Tibial nerve (tissue), 4 donors: ENCODE data around the gene SIGLEC15. TPM values are rescaled to one million over a fixed set of nuclear protein-coding genes. Genes with fewer than 3 reads are reported as not detected.
"Not testable (repeated sequence)": the region's sequence is repeated elsewhere in the genome, so short reads cannot be mapped to it uniquely, and the experiment has no call there.

ENCODE experiments used
- DNase-seq, 2 donors: peaks; one replicate each; pipeline ENCODE4 v3.0.0-alpha.2; 2019; ENCODE audit warnings: low spot score in 2 of 2
- H3K27ac ChIP-seq, 4 donors: fragments of 200-600 bp; sonication (generic) in 3 of 4; one replicate each; pipeline ENCODE4 v1.5.1; 2017 to 2019; ENCODE audit warnings: mild to moderate bottlenecking in 1 of 4
- H3K27me3 ChIP-seq, 2 donors: fragments of 200-600 bp; sonication (generic) in 1 of 2; one replicate each; pipeline versions ENCODE4 v1.5.1 to v1.6.0; 2017 to 2019
- H3K36me3 ChIP-seq, 3 donors: fragments of 200-600 bp; sonication (generic); one replicate each; pipeline ENCODE4 v1.5.1; 2018 to 2019
- H3K4me1 ChIP-seq, 4 donors: fragments of 200-600 bp; sonication (generic) in 3 of 4; one replicate each; pipeline ENCODE4 v1.5.1; 2017 to 2019
- H3K4me3 ChIP-seq, 4 donors: fragments of 200-600 bp; sonication (generic) in 3 of 4; one replicate each; pipeline ENCODE4 v1.5.1; 2017 to 2019; ENCODE audit warnings: mild to moderate bottlenecking in 1 of 4, moderate library complexity in 1 of 4
- H3K9me3 ChIP-seq, 4 donors: fragments of 200-600 bp; sonication (generic) in 3 of 4; one replicate each; pipeline ENCODE4 v1.5.1; 2017 to 2019
- CTCF ChIP-seq, 5 experiments: fragments of 200-600 bp in 3 of 5; fragments of 450-650 bp in 2 of 5; sonication (generic) in 3 of 5; IDR thresholded peaks; one replicate each; pipeline ENCODE4 v1.5.1; 2016 to 2019; ENCODE audit warnings: antibody characterized with exemption in 5 of 5, mild to moderate bottlenecking in 3 of 5, moderate library complexity in 2 of 5
- EP300 ChIP-seq, 2 donors: sonication (generic); formaldehyde crosslinking; IDR thresholded peaks; one replicate each; pipeline ENCODE4 v1.6.1; 2017; ENCODE audit warnings: antibody characterized with exemption in 2 of 2, mild to moderate bottlenecking in 1 of 2
- POLR2A ChIP-seq, 2 donors: fragments of 450-650 bp; IDR thresholded peaks; one replicate each; pipeline ENCODE4 v1.6.1; 2017; ENCODE audit warnings: antibody characterized with exemption in 2 of 2, mild to moderate bottlenecking in 2 of 2, moderate library complexity in 2 of 2
- WGBS, 2 donors: methylation state at CpG; one replicate each; pipeline ENCODE4 v1.1.5; 2018; 5-methylcytosine and 5-hydroxymethylcytosine counted together
- total RNA-seq, 4 donors: library from RNA; depleted of rRNA; stranded (reverse); fragments of >200 nt; gene quantifications; one replicate each; pipeline ENCODE4 v1.1.0, GENCODE V29; 2016

The SIGLEC15 gene
- total RNA-seq, 4 donors from 2014 or later, result 4.7 TPM; not detected in 3

- peaks cover 0 to 30% (median 5%) of the 10 kb centered on the region in 4 donors for H3K9me3 ChIP-seq
- TF ChIP-seq CTCF (IDR thresholded peaks at IDR 0.05) (no peak), EP300 (IDR thresholded peaks at IDR 0.05) (no peak), POLR2A (IDR thresholded peaks at IDR 0.05) (no peak)
- no peaks in the 10 kb centered on the region for H3K4me1 ChIP-seq
- no peaks in the 10 kb centered on the region for H3K27me3 ChIP-seq
- peaks cover 0 to 7% (median 0%) of the 10 kb centered on the region in 3 donors for H3K36me3 ChIP-seq
- no peak overlapping the region for H3K4me3 ChIP-seq
- DNase-seq, result no peak
- no peak overlapping the region for H3K27ac ChIP-seq
These were observed 19.9 kb upstream of the SIGLEC15 start for GRCh38 chr18:45805551-45805950.

GRCh38 chr18:45806226-45806625 lies 19.2 kb upstream of the SIGLEC15 start:
- Histone ChIP-seq H3K27me3 (no peaks in the 10 kb centered on the region), H3K36me3 (peaks cover 0 to 5% (median 0%) of the 10 kb centered on the region in 3 donors), H3K27ac (no peak overlapping the region), H3K9me3 (peaks cover 0 to 33% (median 5%) of the 10 kb centered on the region in 4 donors), H3K4me1 (no peaks in the 10 kb centered on the region), H3K4me3 (no peak overlapping the region)
- no peak for DNase-seq
- TF ChIP-seq POLR2A (IDR thresholded peaks at IDR 0.05) (no peak), CTCF (IDR thresholded peaks at IDR 0.05) (no peak), EP300 (IDR thresholded peaks at IDR 0.05) (no peak)
- 56 to 64% methylated on average over 2 of the region's 2 CpGs for WGBS, 2 donors

- not testable (repeated sequence) for H3K4me3 ChIP-seq, H3K4me1 ChIP-seq, H3K27ac ChIP-seq, H3K36me3 ChIP-seq, DNase-seq, H3K27me3 ChIP-seq
- 43 to 53% methylated on average over 2 of the region's 2 CpGs for WGBS, 2 donors
- H3K9me3 ChIP-seq, result peaks cover 0 to 33% (median 5%) of the 10 kb centered on the region in 4 donors
These were observed 18.3 kb upstream of the SIGLEC15 start for GRCh38 chr18:45807144-45807543.

- not testable (repeated sequence) for H3K27ac ChIP-seq, DNase-seq, H3K4me3 ChIP-seq, H3K36me3 ChIP-seq, H3K27me3 ChIP-seq, H3K4me1 ChIP-seq
- peaks cover 0 to 16% (median under 1%) of the 10 kb centered on the region in 4 donors for H3K9me3 ChIP-seq
These were observed 10.7 kb upstream of the SIGLEC15 start for GRCh38 chr18:45814733-45815132.

GRCh38 chr18:45817543-45817942 lies 7.9 kb upstream of the SIGLEC15 start:
- Histone ChIP-seq H3K4me1 (no peaks in the 10 kb centered on the region), H3K9me3 (peaks cover 0 to 11% (median 0%) of the 10 kb centered on the region in 4 donors), H3K27me3 (no peaks in the 10 kb centered on the region), H3K4me3 (no peak overlapping the region), H3K27ac (no peak overlapping the region), H3K36me3 (no peaks in the 10 kb centered on the region)
- DNase-seq, result no peak
- WGBS, 2 donors, result 60 to 76% methylated on average over 1 of the region's 1 CpG
- no peak for TF ChIP-seq POLR2A (IDR thresholded peaks at IDR 0.05)
- TF ChIP-seq CTCF (IDR thresholded peaks at IDR 0.05), result no peak
- TF ChIP-seq EP300 (IDR thresholded peaks at IDR 0.05), result no peak

- not testable (repeated sequence) for H3K4me1 ChIP-seq, H3K27ac ChIP-seq, H3K36me3 ChIP-seq, DNase-seq, H3K4me3 ChIP-seq, H3K27me3 ChIP-seq
- 86 to 97% methylated on average over 8 of the region's 8 CpGs for WGBS, 2 donors
- peaks cover 0 to 11% (median 0%) of the 10 kb centered on the region in 4 donors for H3K9me3 ChIP-seq
These were observed 6.7 kb upstream of the SIGLEC15 start for GRCh38 chr18:45818765-45819164.

GRCh38 chr18:45820106-45820745 lies 5.2 kb upstream of the SIGLEC15 start:
- H3K27me3 ChIP-seq, result no peaks in the 10 kb centered on the region
- H3K4me1 ChIP-seq, result no peaks in the 10 kb centered on the region
- 71 to 74% methylated on average over 3 of the region's 3 CpGs for WGBS, 2 donors
- H3K27ac ChIP-seq, result no peak overlapping the region
- DNase-seq, result no peak
- no peaks in the 10 kb centered on the region for H3K36me3 ChIP-seq
- no peak overlapping the region for H3K4me3 ChIP-seq
- peaks cover 0 to 11% (median 0%) of the 10 kb centered on the region in 4 donors for H3K9me3 ChIP-seq
- TF ChIP-seq CTCF (IDR thresholded peaks at IDR 0.05) (no peak), EP300 (IDR thresholded peaks at IDR 0.05) (no peak)
